H9 (cell line): ENCODE measurements around the gene MFSD11. TPM values are rescaled to one million over a fixed set of nuclear protein-coding genes. Genes with fewer than 3 reads are reported as not detected.
"Not testable (repeated sequence)": the region's sequence is repeated elsewhere in the genome, so short reads cannot be mapped to it uniquely, and the experiment has no call there.

Experiments
- DNase-seq: peaks from one replicate; pipeline ENCODE4 v3.0.0-alpha.2; 2017
- H2AFZ ChIP-seq: one replicate; pipeline ENCODE4 v1.6.1; 2013; ENCODE audit warnings: mild to moderate bottlenecking, low read length, control low read depth, moderate library complexity
- H2AK5ac ChIP-seq: 2 replicates; pipeline ENCODE4 v1.6.1; 2013; ENCODE audit warnings: low read length, control low read depth, mixed read lengths; ENCODE audit not compliant: insufficient read length
- H2BK120ac ChIP-seq: one replicate; pipeline ENCODE4 v1.6.1; 2013; ENCODE audit warnings: low read depth, mild to moderate bottlenecking, low read length, control low read depth, inconsistent platforms; ENCODE audit not compliant: poor library complexity, severe bottlenecking
- H2BK12ac ChIP-seq: 2 replicates; pipeline ENCODE4 v1.6.1; 2013; ENCODE audit warnings: low read length, control low read depth, mixed read lengths, low read depth; ENCODE audit not compliant: insufficient read length
- H2BK15ac ChIP-seq: 2 replicates; pipeline ENCODE4 v1.6.1; 2013; ENCODE audit warnings: low read depth, low read length, control low read depth
- H2BK20ac ChIP-seq: one replicate; pipeline ENCODE4 v1.6.1; 2013; ENCODE audit warnings: low read depth, mild to moderate bottlenecking, low read length, control low read depth, inconsistent platforms; ENCODE audit not compliant: poor library complexity, severe bottlenecking
- H2BK5ac ChIP-seq: 2 replicates; pipeline ENCODE4 v1.6.1; 2013; ENCODE audit warnings: low read length, control low read depth, mixed read lengths; ENCODE audit not compliant: insufficient read length
- H3K14ac ChIP-seq: 2 replicates; pipeline ENCODE4 v1.6.1; 2013; ENCODE audit warnings: low read length, control low read depth; ENCODE audit not compliant: insufficient read depth
- H3K18ac ChIP-seq: 2 replicates; pipeline ENCODE4 v1.6.1; 2013; ENCODE audit warnings: low read depth, mild to moderate bottlenecking, mixed read lengths, low read length, control low read depth; ENCODE audit not compliant: insufficient read length
- H3K23ac ChIP-seq: 2 replicates; pipeline ENCODE4 v1.6.1; 2013; ENCODE audit warnings: low read length, control low read depth, mixed read lengths, low read depth; ENCODE audit not compliant: insufficient read length
- H3K23me2 ChIP-seq: 2 replicates; pipeline ENCODE4 v1.6.1; 2013; ENCODE audit warnings: low read depth, mild to moderate bottlenecking, mixed read lengths, low read length, control low read depth; ENCODE audit not compliant: insufficient read length, poor library complexity, severe bottlenecking
- H3K27ac ChIP-seq: 2 replicates; pipeline ENCODE4 v1.5.1; 2013; ENCODE audit warnings: low read length, control low read depth, mixed read lengths, low read depth; ENCODE audit not compliant: insufficient read length
- H3K27me3 ChIP-seq: 2 replicates; pipeline ENCODE4 v1.6.1; 2013; ENCODE audit warnings: low read length, control low read depth, inconsistent platforms; ENCODE audit not compliant: insufficient read depth
- H3K4ac ChIP-seq: 2 replicates; pipeline ENCODE4 v1.6.1; 2013; ENCODE audit warnings: low read depth, mild to moderate bottlenecking, control low read depth, inconsistent platforms, low read length, moderate library complexity
- H3K4me1 ChIP-seq: 2 replicates; pipeline ENCODE4 v1.6.1; 2013; ENCODE audit warnings: low read length, control low read depth, inconsistent platforms; ENCODE audit not compliant: insufficient read depth
- H3K4me2 ChIP-seq: 2 replicates; pipeline ENCODE4 v1.6.1; 2013; ENCODE audit warnings: low read length, control low read depth, mixed read lengths; ENCODE audit not compliant: insufficient read length, insufficient read depth
- H3K56ac ChIP-seq: 2 replicates; pipeline ENCODE4 v1.6.1; 2013; ENCODE audit warnings: low read depth, mild to moderate bottlenecking, mixed read lengths, low read length, control low read depth; ENCODE audit not compliant: insufficient read length
- H3K79me1 ChIP-seq: 2 replicates; pipeline ENCODE4 v1.6.1; 2013; ENCODE audit warnings: low read depth, mild to moderate bottlenecking, moderate library complexity, low read length, control low read depth, inconsistent platforms; ENCODE audit not compliant: insufficient read depth, poor library complexity, severe bottlenecking
- H3K79me2 ChIP-seq: 2 replicates; pipeline ENCODE4 v1.6.1; 2013; ENCODE audit warnings: low read length, control low read depth, inconsistent platforms; ENCODE audit not compliant: insufficient read depth
- H3K9ac ChIP-seq: 2 replicates; pipeline ENCODE4 v1.6.1; 2013; ENCODE audit warnings: low read length, control low read depth, mixed read lengths; ENCODE audit not compliant: insufficient read length; ENCODE audit errors: extremely low read depth
- H3K9me3 ChIP-seq: one replicate; pipeline ENCODE4 v1.6.1; 2013; ENCODE audit warnings: low read depth, low read length, inconsistent platforms; ENCODE audit not compliant: control insufficient read depth
- H3T11ph ChIP-seq: one replicate; pipeline ENCODE4 v1.6.1; 2013; ENCODE audit warnings: mild to moderate bottlenecking, low read length, control low read depth, inconsistent platforms
- H4K20me1 ChIP-seq: one replicate; pipeline ENCODE4 v1.6.1; 2013; ENCODE audit not compliant: control insufficient read depth, insufficient read length, insufficient read depth
- H4K5ac ChIP-seq: 2 replicates; pipeline ENCODE4 v1.6.1; 2013; ENCODE audit warnings: low read depth, mild to moderate bottlenecking, mixed read lengths, low read length, control low read depth; ENCODE audit not compliant: insufficient read length
- H4K8ac ChIP-seq: replicated peaks from 2 replicates; pipeline ENCODE4 v1.6.1; 2013; ENCODE audit warnings: low read length, control low read depth, mixed read lengths, low read depth; ENCODE audit not compliant: insufficient read length
- H4K91ac ChIP-seq: 2 replicates; pipeline ENCODE4 v1.6.1; 2013; ENCODE audit warnings: low read depth, mild to moderate bottlenecking, moderate library complexity, mixed read lengths, low read length, control low read depth; ENCODE audit not compliant: insufficient read length
- H3K27ac Mint-ChIP-seq, 3 experiments: 2 replicates in 2 of 3; 3 replicates in 1 of 3; pipeline ENCODE4 v1.8.0; 2020 to 2021; ENCODE audit warnings: mixed read lengths in 3 of 3, mild to moderate bottlenecking in 1 of 3, moderate library complexity in 1 of 3
- H3K27me3 Mint-ChIP-seq: 2 replicates; pipeline ENCODE4 v1.8.0; 2021; ENCODE audit warnings: low read depth, mild to moderate bottlenecking, moderate library complexity, mixed read lengths
- H3K36me3 Mint-ChIP-seq, 3 experiments: 2 replicates in 2 of 3; 3 replicates in 1 of 3; pipeline ENCODE4 v1.8.0; 2020 to 2021; ENCODE audit warnings: low read depth in 3 of 3, mixed read lengths in 3 of 3; ENCODE audit not compliant: insufficient read depth in 1 of 3
- H3K4me1 Mint-ChIP-seq, 2 experiments: 2 replicates each; pipeline ENCODE4 v1.8.0; 2020; ENCODE audit warnings: mixed read lengths in 2 of 2
- H3K4me3 Mint-ChIP-seq, 2 experiments: 2 replicates in 1 of 2; 3 replicates in 1 of 2; pipeline ENCODE4 v1.8.0; 2020 to 2021; ENCODE audit warnings: mild to moderate bottlenecking in 2 of 2, mixed read lengths in 2 of 2, moderate library complexity in 1 of 2
- H3K9me3 Mint-ChIP-seq, 2 experiments: 2 replicates in 1 of 2; 3 replicates in 1 of 2; pipeline ENCODE4 v1.8.0; 2020; ENCODE audit warnings: mild to moderate bottlenecking in 2 of 2, mixed read lengths in 2 of 2, moderate library complexity in 1 of 2
- CTCF ChIP-seq: fragments of 200-600 bp; sonication (generic); conservative IDR thresholded peaks from 3 replicates; pipeline ENCODE4 v1.8.0; 2021; ENCODE audit warnings: antibody characterized with exemption, mild to moderate bottlenecking
- WGBS: extraction: QIAGEN DNeasy Blood & Tissue Kit; methylation state at CpG from one replicate; pipeline ENCODE4 v1.1.7; 2013; ENCODE audit warnings: missing lambda C conversion rate, low lambda C conversion rate, mixed read lengths; ENCODE audit not compliant: insufficient read length; ENCODE audit errors: extremely low coverage; 5-methylcytosine and 5-hydroxymethylcytosine counted together
- total RNA-seq: library from RNA; stranded (reverse); gene quantifications from 2 replicates; pipeline ENCODE4 v1.2.1, GENCODE V29; 2021

Gene MFSD11
- total RNA-seq, 1 experiment from 2014 or later = 19.9 TPM

- no peak overlapping the region for H2BK12ac ChIP-seq
- H3K9me3 ChIP-seq = no peaks in the 10 kb centered on the region
- Mint-ChIP-seq H3K36me3 (no peaks in the 10 kb centered on the region), H3K27ac (peak overlapping the region in 2 of 3 experiments; percentile 25 to 90; a peak in 2 of 7 replicates), H3K9me3 (no peaks in the 10 kb centered on the region), H3K27me3 (peaks cover 2% of the 10 kb centered on the region), H3K4me1 (peaks cover 34 to 58% of the 10 kb centered on the region in 2 experiments), H3K4me3 (peak overlapping the region in 1 of 2 experiments; percentile 42; a peak in 1 of 5 replicates)
- no peak overlapping the region for H2BK15ac ChIP-seq
- H4K5ac ChIP-seq = no peak overlapping the region
- H2AK5ac ChIP-seq = no peak overlapping the region
- H3K4me2 ChIP-seq = no peak overlapping the region
- H2BK20ac ChIP-seq = no peak overlapping the region
- H3T11ph ChIP-seq = no peak overlapping the region
- H3K4me1 ChIP-seq = peaks cover 5% of the 10 kb centered on the region; the same call in 1 of the 2 replicates
- WGBS = no CpG with 5 or more reads among the region's 17 CpGs
- H3K56ac ChIP-seq = no peak overlapping the region
- H3K18ac ChIP-seq = peak overlapping the region; percentile 46
- no peak overlapping the region for H2BK5ac ChIP-seq
- H2BK120ac ChIP-seq = no peak overlapping the region
- H3K27me3 ChIP-seq = no peaks in the 10 kb centered on the region
- no peak for DNase-seq
- no peak overlapping the region for H2AFZ ChIP-seq
- TF ChIP-seq CTCF = no peak
- no peaks in the 10 kb centered on the region for H4K20me1 ChIP-seq
- H4K91ac ChIP-seq = no peak overlapping the region
- no peak overlapping the region for H3K4ac ChIP-seq
- H4K8ac ChIP-seq = no peak overlapping the region
- no peaks in the 10 kb centered on the region for H3K79me1 ChIP-seq
- no peak overlapping the region for H3K23ac ChIP-seq
- no peak overlapping the region for H3K27ac ChIP-seq
- no peak overlapping the region for H3K14ac ChIP-seq
- H3K79me2 ChIP-seq = no peaks in the 10 kb centered on the region
- no peak overlapping the region for H3K9ac ChIP-seq
- peaks cover 3% of the 10 kb centered on the region for H3K23me2 ChIP-seq
These were observed 40.0 kb upstream of the MFSD11 start for GRCh38 chr17:76697702-76698465.

GRCh38 chr17:76698466-76698977 is 39.4 kb upstream of the MFSD11 start:
- H3K4me1 ChIP-seq, H2AFZ ChIP-seq, H4K91ac ChIP-seq, H2BK12ac ChIP-seq, H3K4me3 Mint-ChIP-seq, H3K23me2 ChIP-seq, H3K4ac ChIP-seq, H2BK120ac ChIP-seq, H3K18ac ChIP-seq, H3K56ac ChIP-seq, DNase-seq, H3K9ac ChIP-seq, H3K9me3 Mint-ChIP-seq, H4K5ac ChIP-seq, H3K4me2 ChIP-seq, H3K36me3 Mint-ChIP-seq, H3T11ph ChIP-seq, H2BK20ac ChIP-seq, H4K8ac ChIP-seq, H4K20me1 ChIP-seq, H3K79me2 ChIP-seq, H3K27ac ChIP-seq, H3K79me1 ChIP-seq, H3K23ac ChIP-seq, H3K9me3 ChIP-seq, H2AK5ac ChIP-seq, H2BK15ac ChIP-seq, H3K27me3 ChIP-seq, H2BK5ac ChIP-seq, H3K14ac ChIP-seq, H3K27me3 Mint-ChIP-seq: not testable (repeated sequence)
- no CpG with 5 or more reads among the region's 7 CpGs for WGBS
- Mint-ChIP-seq H3K27ac (peak overlapping the region in 1 of 3 experiments; percentile 40; a peak in 1 of 7 replicates), H3K4me1 (peaks cover 35 to 63% of the 10 kb centered on the region in 2 experiments)
